NCI-H2029 treated with DMSO at 0.1 percent for 48 hours (cell line): ENCODE data around the gene PDCD1LG2.

Experiments
- DNase-seq: peaks from one replicate; lab custom pipeline; 2025; lab: John Stamatoyannopoulos, UW

Gene PDCD1LG2

GRCh38 chr9:5531101-5531882, 21.0 kb downstream of the PDCD1LG2 start:
- DNase-seq, result no peak

- no peak for DNase-seq
Observed at GRCh38 chr9:5532306-5532705, 22.0 kb downstream of the PDCD1LG2 start.

- DNase-seq, result no peak
Observed at GRCh38 chr9:5532790-5533189, 22.5 kb downstream of the PDCD1LG2 start.

GRCh38 chr9:5536684-5537083, 26.4 kb downstream of the PDCD1LG2 start:
- no peak for DNase-seq

- no peak for DNase-seq
Observed at GRCh38 chr9:5543875-5544702, 33.8 kb downstream of the PDCD1LG2 start.

- DNase-seq, result no peak
Observed at GRCh38 chr9:5549658-5550650, 39.6 kb downstream of the PDCD1LG2 start.

- no peak for DNase-seq
Observed at GRCh38 chr9:5551368-5552150, 41.2 kb downstream of the PDCD1LG2 start.

GRCh38 chr9:5552301-5552700, 42.0 kb downstream of the PDCD1LG2 start:
- no peak for DNase-seq

GRCh38 chr9:5553211-5553610, 42.9 kb downstream of the PDCD1LG2 start:
- DNase-seq, result no peak

GRCh38 chr9:5554254-5554653, 43.9 kb downstream of the PDCD1LG2 start:
- no peak for DNase-seq

- no peak for DNase-seq
Observed at GRCh38 chr9:5556101-5556705, 45.9 kb downstream of the PDCD1LG2 start.

- DNase-seq, result no peak
Observed at GRCh38 chr9:5557606-5558587, 47.6 kb downstream of the PDCD1LG2 start.

- DNase-seq, result no peak
Observed at GRCh38 chr9:5559659-5560058, 49.3 kb downstream of the PDCD1LG2 start.

GRCh38 chr9:5560443-5561100, 50.2 kb downstream of the PDCD1LG2 start:
- DNase-seq, result no peak

- no peak for DNase-seq
Observed at GRCh38 chr9:5561828-5562488, 51.6 kb downstream of the PDCD1LG2 start.

- DNase-seq, result no peak
Observed at GRCh38 chr9:5562806-5563416, 52.6 kb downstream of the PDCD1LG2 start.

GRCh38 chr9:5563417-5563815, 53.1 kb downstream of the PDCD1LG2 start:
- DNase-seq, result no peak

- no peak for DNase-seq
Observed at GRCh38 chr9:5563886-5564285, 53.6 kb downstream of the PDCD1LG2 start.
